NCI-H1105 treated with DMSO at 0.1 percent for 48 hours (cell line): ENCODE data around the gene SCUBE1.

ENCODE experiments used
- DNase-seq: peaks from one replicate; lab custom pipeline; 2025; lab: John Stamatoyannopoulos, UW

The SCUBE1 gene

DNA sequence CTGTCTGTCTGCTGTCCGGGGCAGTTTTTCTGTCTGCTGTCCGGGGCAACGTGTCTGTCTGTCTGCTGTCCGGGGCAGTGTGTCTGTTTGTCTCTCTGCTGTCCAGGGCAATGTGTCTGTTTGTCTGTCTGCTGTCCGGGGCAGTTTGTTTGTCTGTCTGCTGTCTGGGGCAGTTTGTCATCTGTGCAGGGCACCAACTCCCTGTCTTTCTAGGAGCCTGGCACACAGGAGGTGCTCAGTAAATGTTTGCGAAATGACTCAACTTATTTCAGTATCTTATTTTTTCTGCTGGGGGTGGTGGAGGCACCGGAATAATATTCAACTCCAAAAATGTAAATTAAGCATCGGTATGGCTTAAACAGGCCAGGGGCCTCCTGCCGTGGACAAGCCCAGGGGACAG lies 144.2 kb downstream of the SCUBE1 start:
- DNase-seq: no peak

DNA sequence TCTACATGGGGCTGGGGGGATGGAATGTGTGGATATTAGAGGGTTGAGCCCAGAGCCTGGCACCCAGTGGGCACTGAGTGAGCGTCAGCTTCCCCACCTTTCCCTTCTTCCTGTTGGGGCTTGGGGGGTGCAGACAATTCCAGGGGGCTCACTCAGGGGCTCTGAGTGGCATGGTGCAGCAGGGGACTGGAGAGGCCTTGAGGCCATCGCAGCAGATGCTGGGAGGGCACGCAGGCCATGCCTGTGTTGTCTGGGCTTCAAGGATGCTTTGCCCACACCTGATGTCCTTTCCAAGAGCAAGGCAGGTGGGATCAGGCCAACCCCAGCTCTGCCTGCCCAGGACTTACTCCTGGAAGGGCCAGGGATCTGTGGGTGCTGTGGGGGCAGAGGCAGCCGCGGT lies 145.0 kb downstream of the SCUBE1 start:
- no peak for DNase-seq

DNA sequence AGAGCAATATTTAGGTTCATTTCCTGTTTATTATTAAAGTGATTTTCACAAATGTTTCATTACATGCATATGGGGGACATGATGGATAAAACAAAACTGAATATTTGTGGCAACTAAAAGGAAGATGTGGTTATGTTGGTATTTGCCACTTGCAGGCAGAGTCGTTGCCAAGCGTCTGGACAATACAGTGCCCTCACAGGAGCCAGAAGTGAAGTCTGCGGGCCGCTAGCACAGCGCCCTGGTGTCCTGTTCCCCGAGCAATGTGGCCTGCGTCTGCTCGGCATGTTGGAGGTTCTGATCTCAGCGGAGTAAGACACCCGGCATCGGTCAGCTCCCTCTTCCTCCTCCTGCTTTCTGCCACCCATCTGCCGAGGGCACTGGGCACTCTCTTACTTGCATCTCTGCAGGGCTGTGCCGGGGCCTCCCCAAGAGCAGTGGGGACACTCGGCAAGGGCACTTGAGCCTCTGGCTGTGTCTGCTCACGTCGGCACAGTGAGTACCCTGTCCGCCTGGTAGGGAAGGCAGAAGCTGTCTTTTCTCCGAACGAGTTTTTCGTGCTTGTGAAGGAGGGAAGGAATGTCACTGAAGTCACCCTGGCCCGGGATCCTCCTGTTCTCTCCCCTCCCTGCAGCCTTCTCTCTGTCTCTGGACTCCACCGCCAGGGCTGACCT lies 145.8 kb downstream of the SCUBE1 start:
- DNase-seq: no peak

DNA sequence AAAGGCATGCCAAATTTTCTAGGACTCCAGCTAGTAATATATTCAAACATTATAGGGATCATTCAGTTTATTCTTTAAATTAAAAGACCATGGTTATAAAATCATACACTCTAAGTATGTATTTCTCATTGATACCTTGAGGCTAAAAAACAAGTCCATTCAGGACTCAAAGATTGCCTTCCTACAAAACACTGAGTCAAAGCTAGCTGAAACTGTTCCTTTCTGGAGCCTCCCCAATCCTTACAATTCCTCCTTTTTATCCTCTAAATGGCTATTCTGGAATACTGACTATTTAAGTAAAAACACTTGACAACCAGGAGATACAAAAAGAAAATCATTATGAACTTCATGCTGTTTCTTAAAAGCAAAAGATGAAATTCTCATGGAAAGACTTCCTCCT lies 151.3 kb downstream of the SCUBE1 start:
- DNase-seq: no peak

DNA sequence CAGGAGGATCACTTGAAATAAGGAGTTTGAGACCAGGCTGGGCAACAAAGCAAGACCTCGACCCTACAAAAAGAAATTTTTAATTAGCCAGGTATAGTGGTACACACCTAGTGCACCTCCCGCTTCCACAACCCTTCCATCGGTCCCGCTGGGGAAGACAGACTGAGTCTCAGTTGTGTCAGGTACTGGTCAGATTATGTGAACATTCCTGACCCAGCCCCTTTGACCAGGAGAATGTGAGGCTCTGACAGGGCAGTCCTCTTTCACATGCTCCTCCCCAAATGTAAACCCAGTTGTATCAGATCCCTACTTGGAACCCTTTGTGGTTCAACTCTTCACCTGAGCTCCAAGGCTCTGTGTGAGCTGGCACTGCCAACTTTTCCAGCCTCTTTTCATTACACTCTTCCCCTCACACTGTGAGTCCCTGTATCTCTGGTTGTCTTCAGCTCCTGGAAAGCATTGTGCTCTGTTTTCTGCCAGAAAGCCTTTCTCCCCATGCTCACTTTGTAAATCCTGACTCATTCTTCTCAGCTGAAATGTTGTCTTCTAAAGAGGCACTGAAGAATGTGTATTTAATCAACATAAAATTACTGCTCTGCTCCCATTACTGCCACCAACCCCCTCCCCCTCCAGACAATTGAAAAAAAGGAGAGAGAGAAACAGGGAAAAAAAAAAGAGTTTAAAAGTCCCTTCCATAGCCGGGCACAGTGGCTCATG lies 154.2 kb downstream of the SCUBE1 start:
- no peak for DNase-seq

DNA sequence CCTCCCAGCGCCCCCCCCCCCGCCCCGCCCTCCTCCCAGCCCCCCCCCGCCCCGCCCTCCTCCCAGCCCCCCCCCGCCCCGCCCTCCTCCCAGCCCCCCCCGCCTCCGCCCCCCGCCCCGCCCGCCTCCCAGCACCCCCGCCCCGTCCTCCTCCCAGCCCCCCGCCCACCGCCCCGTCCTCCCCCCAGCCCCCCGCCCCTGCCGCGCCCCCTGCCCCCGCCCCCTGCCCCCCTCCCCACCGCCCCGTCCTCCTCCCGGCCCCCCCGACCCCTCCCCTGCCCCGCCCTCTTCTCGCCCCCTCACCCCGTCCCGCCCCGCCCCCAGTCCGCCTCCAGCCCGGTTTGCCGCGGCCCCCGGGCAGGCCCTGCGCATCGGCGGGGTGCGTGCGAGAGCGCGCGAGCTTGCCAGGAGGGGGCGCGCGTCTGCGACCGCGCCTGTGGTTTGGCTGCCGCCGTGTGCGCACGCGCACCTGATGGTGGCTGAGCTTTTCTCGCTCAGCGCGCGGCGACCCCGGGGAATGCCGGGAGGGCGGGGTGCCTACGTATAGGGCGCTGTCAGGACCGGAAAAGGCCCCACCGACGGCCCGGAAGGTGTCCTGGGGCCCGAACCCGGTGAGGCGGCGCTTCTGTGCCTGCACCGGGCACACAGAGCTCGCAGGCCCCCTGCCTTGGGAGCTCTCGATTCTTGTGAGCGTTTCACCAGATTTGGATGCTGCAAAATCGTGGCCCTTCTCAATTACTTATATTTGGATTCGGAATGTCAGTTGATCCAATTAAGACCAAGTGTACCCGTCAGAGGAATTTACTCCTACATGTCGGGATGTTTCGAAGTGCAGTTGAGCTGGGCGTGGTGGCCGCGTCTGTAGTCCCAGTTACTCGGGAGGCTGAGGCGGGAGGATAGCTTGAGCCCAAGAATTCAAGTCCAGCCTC lies 155.7 kb downstream of the SCUBE1 start:
- peak; percentile 92 for DNase-seq

DNA sequence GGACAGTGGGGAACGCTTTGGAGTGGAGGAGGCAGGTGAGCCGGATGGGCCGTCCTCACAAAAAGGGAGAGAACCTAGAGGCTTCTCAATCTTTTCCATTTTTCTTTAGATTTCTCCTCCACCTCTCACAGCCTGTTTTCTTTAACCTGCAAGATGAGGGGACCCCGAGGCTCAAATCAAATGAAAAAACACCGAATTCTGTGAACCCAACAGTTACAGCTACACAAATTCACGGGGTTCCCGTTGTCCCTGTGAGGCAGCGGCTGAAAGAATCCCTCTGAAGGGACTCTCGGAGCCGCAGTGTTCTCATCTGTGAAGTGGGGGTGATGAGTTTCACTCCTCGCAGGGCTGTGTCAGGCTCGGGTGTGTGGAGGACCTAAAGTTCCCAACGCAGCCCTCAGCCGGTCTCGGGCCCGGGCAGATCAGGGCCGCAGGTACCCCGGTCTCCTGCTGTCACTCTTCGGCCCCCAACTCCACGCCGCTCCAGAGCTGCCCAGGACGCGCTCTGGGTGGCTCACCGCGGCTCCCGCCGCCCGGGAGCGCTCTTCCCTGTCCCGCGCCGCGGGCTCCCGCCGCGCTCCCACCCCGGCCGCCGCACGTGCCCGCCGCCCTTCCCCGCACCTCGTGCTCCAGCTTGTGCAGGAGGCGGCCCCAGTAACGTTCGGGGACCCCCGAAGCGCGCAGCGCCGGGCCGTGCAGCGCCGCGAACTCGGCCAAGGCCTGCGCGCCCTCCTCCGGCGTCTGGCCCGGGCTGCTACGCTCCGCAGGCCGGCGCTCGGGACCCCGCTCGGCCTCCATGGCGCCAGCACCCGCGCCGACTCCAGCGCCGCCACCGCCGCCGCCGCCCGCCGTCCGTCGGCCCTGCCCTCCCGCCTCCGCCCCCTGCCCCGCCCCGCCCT lies 156.7 kb downstream of the SCUBE1 start, which contains the start of gene TTLL12:
TSS of gene TTLL12 (minus strand) at position 863 of the 899 bp plus-strand sequence. CDS start at position 798, 65 bp downstream.
- DNase-seq: peak; percentile 12

DNA sequence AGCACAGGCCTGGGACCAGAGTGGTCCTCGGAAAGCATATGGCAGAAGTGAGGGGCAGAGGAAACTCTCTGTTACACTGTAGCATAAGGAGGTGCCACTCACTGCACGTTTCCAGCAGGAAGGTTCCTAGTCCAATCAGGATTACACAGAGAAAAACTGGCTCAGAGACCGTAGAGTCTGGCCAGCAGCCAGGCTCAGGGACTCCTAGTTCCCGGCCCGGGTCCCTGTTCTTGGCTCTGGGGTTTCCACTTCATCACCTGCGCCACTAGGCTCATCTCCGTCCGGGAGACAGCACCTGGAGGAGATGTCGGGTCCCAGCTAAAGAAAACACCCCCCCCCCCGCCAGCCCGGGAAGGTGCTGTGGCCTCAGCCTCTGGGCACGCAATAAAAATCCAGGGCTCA lies 157.3 kb downstream of the SCUBE1 start:
- peak; percentile 70 for DNase-seq

DNA sequence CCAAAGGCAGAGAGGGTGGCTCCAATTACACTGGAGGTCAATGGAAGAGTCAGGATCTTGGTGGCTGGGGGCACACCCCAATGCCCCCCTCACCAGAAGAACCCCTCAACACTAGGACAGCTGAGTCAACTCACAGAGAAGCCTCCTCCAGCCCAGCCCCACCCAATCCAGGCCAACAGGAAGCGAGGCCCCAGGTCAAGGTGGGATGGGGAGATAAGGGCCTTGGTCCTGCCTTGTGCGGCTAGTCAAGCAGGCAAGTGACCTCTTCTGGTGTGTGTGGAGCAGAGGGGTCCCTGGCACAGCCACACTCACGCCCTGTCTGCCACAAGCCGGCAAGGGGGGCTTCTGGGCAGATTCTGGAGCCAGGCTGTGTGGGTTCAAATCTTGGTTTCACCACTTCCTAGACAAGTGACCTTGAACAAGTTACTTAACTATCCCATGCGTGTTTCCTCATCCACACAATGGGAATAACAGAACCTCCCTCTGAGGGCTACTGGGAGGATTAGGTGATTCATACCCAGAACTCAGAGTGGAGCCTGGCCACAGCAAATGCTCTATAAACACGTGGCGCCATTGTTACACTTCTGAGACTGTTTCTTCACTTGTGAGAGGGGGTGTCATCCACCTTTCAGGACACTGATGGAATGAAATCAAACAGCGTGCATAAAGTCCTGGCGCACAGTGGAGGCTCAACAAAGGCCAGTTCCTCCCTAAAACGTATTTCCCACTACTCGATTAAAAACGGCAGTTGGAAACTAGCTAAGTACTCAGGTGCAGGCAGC lies 159.5 kb downstream of the SCUBE1 start:
- no peak for DNase-seq

DNA sequence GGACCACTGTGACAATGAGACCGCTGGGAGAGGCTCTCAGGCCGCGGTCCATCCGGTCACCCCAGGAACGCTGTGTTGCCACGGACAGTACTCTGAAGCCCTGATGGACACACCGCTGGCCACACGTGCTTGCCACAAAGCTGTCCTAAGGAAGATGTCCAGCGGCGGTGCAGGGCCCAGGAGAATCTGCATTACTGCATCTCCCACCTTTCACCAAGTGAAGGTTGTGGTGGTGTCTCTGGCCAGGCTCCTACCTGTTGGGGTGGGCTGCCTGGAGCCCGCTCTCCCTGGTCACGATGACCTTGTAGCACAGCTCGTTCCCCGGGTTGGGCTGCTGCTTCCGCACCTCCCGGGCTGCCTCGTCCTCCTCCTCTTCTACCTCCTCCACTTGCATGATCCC lies 160.4 kb downstream of the SCUBE1 start:
- DNase-seq: no peak

DNA sequence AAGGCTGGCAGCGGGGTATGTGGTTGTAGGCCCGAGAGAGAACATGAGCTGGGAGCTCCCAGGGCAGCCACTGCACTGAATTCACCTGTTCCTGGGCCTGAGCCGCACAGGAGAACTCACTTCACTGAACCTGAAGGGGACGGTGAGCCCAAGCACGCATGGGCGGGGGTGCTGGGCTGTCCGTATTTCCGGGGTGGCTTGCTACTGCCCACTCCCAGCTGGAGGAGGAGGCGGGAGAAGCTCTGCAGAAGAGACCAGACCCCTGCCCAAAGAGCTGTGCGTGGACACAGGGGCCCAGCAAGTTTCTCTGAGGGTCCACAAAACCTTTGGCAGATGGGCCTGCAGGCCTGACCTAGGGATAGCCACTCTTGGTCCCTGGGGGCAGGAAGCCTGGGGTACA lies 161.1 kb downstream of the SCUBE1 start:
- DNase-seq: no peak

DNA sequence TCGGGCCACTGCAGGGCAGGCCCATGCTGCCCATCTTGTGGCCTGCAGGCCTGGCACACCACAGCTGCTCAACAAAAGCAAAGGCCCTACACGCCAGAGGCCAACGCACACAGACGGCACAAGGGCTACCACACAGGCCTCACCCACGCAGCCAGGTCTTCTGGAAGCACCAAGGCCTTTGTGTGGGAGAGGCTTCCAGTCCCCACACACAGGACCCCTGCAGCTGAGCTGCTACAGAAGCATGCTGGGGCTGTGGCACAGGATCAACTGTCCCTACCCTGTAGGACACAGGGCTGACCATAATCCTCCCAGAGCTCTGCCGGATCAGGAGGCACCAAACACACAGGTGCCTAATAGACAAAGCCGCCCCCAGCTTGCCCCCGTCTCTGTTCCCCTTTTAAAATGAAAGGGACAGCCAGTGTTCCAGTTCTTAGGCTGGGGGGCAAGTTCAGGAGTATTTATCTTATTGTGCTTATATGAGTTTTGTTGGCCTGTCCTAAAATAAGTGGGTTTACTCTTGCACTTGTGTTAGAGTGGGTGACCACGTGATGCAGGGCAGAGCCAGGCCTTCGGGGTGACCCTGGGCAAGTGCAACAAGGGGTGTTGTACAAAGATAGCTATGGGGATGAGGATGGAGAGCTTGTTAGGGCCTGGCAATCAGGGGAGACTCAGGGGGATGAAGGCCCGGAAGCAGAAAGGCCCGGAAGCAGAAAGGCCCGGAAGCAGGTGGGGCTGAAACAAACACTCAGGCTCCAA lies 161.7 kb downstream of the SCUBE1 start:
- no peak for DNase-seq

DNA sequence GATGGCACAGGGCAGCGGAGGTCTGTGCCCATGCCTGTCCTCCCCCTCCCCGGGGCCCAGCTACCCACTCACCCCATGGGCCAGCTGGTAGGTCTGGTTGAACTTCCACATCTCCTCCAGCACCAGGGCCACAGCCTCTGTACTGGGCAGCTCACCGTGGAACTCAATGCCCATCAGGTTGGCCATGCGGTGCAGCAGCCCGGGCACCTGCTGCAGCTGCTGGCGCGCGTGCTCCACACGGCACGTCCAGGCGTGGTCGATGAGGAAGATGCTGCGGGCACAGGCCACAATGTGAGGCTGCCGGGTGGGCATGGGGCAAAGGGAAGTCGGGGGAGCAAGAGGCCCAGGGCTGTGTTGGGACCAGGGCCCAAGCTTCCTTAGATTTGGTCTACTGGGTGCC lies 162.5 kb downstream of the SCUBE1 start:
- DNase-seq: no peak

DNA sequence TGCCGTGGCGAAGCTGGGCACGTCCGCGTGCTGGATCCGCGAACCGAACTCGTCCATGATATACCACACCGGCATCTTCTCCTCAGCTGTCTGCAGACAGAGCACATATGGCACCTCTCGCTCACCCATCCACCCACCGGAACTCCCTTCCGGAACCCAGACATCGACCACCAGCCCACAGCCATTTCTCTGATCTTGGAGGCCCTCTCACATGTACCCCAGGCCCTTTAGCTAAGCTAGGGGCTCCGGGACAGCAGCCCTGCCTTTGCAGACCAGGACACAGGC lies 163.3 kb downstream of the SCUBE1 start:
- no peak for DNase-seq

DNA sequence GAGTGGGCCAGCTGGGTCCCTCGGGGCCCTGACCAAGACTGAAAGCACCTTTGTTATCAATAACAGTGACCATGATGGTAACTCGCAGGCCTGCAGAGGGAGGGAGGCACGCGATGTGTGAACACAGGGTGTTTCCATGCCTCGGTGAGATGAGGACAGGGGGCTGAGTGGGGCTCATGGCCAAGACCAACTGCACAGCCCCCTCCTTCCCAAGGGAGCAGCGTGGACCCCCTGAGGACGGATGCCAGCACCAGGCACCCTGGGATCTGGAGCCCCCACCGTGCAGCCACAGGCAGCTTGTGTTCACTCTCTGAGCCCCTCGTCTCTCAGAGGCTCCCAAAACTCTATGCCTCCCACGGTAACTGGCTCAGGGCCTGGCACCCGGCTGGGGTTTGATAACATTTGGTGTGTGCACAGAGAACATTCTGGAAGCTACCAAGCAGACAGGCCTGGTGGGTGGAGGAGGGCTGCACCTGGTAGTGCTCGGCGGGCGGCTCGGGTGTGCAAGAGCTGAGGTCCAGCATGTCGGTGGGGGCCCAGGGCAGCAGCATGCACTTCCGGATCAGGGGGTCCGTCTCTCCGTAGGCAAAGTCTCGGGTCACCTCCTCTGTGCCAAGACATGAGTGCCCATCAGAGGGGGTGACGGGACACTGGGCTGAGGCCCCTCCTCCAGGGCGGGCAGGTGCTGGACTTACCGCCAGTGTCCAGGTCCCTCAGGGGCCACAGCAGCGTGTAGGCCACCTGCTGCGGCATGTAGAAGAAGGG lies 163.8 kb downstream of the SCUBE1 start:
- DNase-seq: no peak

DNA sequence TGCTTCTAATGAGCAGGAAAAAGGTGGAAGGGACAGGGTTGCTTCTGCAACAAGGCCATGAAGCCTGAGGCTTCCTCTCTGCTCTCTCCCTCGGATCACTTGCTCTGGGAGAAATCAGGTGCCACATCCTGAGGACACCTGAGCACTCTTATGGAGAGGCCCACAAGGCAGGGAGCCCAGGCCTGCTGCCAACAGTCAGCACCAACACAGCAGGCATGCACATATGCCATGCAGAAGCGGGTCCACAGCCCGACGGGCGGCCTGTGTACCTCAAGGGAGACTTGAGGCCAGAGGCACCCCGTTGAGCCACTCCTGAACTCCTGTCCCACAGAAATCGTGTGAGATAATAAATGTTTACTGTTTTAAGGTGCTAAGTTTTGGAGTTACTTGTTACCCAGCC lies 165.7 kb downstream of the SCUBE1 start:
- no peak for DNase-seq

DNA sequence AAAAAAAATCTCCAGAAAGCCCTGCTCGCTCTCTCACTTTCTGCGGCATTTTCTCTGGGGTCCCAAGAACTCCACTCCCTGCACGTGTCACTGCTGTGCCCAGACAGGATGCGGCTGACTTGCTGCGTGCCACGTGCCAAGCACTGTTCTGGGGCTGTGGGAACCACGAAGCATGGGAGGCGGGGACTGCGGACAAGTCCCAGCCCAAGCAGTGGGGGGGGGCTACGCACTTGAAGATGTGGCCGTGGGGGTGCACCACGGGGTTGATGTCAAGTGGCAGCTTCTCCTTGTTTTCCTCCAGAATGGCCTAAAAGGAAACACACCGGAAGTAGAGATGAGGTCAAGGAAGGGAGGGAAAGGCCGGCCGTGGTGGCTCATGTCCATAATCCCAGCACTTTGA lies 167.1 kb downstream of the SCUBE1 start:
- DNase-seq: no peak

DNA sequence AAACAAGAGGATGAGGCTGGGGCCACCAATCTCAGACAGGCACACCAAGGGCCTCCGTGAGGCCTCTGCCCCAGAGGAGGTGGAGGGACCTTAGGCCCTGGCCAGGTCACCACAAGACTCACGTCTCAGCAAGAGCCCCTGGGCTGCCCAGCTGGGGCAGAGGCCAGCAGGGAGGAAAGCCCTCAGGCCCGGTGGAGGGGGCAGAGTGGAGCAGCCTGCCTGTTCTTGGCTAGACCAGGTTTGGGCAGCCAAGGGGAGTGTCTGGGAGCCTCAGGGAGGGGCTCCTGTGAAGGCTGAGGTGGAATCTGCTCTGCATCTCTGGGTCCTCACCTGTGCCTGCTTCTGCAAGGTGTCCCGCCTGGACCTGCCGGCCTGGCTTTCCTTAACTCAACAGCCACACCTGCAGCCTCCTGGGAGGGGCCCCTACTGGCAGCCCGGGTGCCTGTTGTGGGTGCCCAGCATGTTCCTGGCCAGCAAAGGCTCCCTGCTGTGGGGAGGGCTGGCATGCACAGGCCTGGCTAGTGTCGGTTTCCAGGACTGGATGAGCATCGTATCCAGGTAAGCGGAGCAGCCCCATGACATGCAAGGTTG lies 168.1 kb downstream of the SCUBE1 start:
- DNase-seq: no peak
